Measurements from ENCODE around the gene MAP3K13. TPM values are rescaled to one million over a fixed set of nuclear protein-coding genes. Genes with fewer than 3 reads are reported as not detected.
"Not testable (repeated sequence)": the region's sequence is repeated elsewhere in the genome, so short reads cannot be mapped to it uniquely, and the experiment has no call there.

The MAP3K13 gene
- total and polyA plus RNA-seq, 9 donors = 14.5 to 40.5 (median 28.0) TPM

- Histone ChIP-seq H3K4me3 (no peak overlapping the region), H3K36me3 (no peaks in the 10 kb centered on the region), H3K9me3 (no peaks in the 10 kb centered on the region), H3K27ac (no peak overlapping the region), H3K27me3 (no peaks in the 10 kb centered on the region), H3K4me1 (ENCODE audit: insufficient read depth) (no peaks in the 10 kb centered on the region)
- TF ChIP-seq POLR2A (IDR thresholded peaks at IDR 0.05) = no peak
- TF ChIP-seq, protein P1, sequence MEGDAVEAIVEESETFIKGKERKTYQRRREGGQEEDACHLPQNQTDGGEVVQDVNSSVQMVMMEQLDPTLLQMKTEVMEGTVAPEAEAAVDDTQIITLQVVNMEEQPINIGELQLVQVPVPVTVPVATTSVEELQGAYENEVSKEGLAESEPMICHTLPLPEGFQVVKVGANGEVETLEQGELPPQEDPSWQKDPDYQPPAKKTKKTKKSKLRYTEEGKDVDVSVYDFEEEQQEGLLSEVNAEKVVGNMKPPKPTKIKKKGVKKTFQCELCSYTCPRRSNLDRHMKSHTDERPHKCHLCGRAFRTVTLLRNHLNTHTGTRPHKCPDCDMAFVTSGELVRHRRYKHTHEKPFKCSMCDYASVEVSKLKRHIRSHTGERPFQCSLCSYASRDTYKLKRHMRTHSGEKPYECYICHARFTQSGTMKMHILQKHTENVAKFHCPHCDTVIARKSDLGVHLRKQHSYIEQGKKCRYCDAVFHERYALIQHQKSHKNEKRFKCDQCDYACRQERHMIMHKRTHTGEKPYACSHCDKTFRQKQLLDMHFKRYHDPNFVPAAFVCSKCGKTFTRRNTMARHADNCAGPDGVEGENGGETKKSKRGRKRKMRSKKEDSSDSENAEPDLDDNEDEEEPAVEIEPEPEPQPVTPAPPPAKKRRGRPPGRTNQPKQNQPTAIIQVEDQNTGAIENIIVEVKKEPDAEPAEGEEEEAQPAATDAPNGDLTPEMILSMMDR (IDR thresholded peaks at IDR 0.05) = no peak
- TF ChIP-seq EP300 (IDR thresholded peaks at IDR 0.05) = no peak
- DNase-seq = no peak
- WGBS, 3 donors = 92 to 100% (median 100%) methylated on average over 1 of the region's 1 CpG
- intact Hi-C loops (cut with DNase I) = no loop called here
These were observed 3.1 kb downstream of the MAP3K13 start for GRCh38 chr3:185366074-185366335.

DNA sequence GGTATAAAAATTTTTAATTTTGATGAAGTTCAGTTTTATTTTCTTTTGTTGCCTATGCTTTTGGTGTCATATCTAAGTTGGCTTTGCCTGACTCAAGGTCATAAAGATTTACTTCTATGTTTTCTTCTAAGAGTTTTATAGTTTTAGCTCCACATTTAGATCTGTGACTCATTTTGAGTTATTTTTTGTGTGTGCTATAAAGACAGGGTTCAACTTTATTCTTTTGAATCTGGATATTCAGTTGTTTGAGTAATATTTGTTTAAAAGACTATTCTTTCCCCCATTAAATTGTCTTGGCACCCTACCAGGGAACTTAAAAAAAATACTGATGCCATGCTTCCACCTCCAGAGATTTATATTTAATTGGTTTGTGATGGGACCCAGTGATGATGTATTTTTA, 4.0 kb downstream of the MAP3K13 start:
- Histone ChIP-seq H3K9me3 (no peaks in the 10 kb centered on the region), H3K27ac (no peak overlapping the region), H3K36me3 (no peaks in the 10 kb centered on the region), H3K27me3 (no peaks in the 10 kb centered on the region), H3K4me1 (ENCODE audit: insufficient read depth) (no peaks in the 10 kb centered on the region), H3K4me3 (no peak overlapping the region)
- intact Hi-C loops (cut with DNase I) = no loop called here
- no peak for DNase-seq
- TF ChIP-seq, protein P1 (IDR thresholded peaks at IDR 0.05) = no peak
- TF ChIP-seq POLR2A (IDR thresholded peaks at IDR 0.05) (no peak), EP300 (IDR thresholded peaks at IDR 0.05) (no peak)

- H3K4me1 ChIP-seq (ENCODE audit: insufficient read depth); H3K4me3 ChIP-seq; H3K9me3 ChIP-seq; H3K36me3 ChIP-seq; H3K27ac ChIP-seq; H3K27me3 ChIP-seq; DNase-seq; intact Hi-C loops (cut with DNase I): not testable (repeated sequence)
- WGBS, 3 donors = 80 to 98% (median 91%) methylated on average over 6 of the region's 6 CpGs
These were observed 7.4 kb downstream of the MAP3K13 start for GRCh38 chr3:185370349-185370748.

GRCh38 chr3:185371306-185372074, 8.6 kb downstream of the MAP3K13 start:
- no peaks in the 10 kb centered on the region for H3K36me3 ChIP-seq
- H3K27me3 ChIP-seq = no peaks in the 10 kb centered on the region
- WGBS, 3 donors = 39 to 67% (median 62%) methylated on average over 2 of the region's 2 CpGs
- no peak overlapping the region for H3K4me3 ChIP-seq
- no peak overlapping the region for H3K27ac ChIP-seq
- DNase-seq = no peak
- no peaks in the 10 kb centered on the region for H3K4me1 ChIP-seq (ENCODE audit: insufficient read depth)
- intact Hi-C loops (cut with DNase I) = no loop called here
- no peaks in the 10 kb centered on the region for H3K9me3 ChIP-seq
- TF ChIP-seq EP300 (IDR thresholded peaks at IDR 0.05) = no peak
- TF ChIP-seq POLR2A (IDR thresholded peaks at IDR 0.05) = no peak
- TF ChIP-seq, protein P1 (IDR thresholded peaks at IDR 0.05) = no peak

DNA sequence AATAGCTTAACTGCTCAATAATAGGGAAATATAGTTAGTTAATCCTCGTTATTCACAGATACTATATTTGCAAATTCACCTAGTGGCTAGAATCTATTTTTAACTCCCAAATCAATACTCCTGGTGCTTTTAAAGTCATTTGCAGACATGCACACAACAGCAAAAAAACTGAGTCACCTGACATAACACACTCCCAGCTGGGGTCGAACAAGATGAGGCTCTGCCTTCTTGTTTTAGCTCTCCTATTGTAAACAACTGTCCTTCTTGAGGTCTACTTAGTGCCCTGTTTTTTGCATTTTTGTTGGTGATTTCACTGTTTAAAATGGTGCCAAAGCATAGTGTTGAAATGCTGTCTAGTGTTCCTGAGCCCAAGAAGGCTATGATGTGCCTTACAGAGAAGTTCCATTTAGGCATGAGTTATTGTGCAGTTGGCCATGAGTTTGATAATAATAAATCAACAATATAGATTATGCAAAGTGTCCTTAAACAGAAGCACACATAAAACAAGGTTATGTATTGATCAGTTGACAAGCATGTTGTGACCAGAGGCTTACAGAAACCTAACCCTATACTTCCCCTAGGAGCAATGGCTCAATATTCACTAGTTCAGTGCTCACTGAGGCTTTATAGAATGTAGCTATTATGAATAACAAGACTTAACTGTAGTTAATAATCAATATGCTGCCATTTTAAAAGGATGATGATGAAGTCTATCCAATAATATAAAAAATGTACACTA, 18.6 kb downstream of the MAP3K13 start:
- H3K4me3 ChIP-seq = no peak overlapping the region
- intact Hi-C loops (cut with DNase I) = no loop called here
- DNase-seq = no peak
- no peaks in the 10 kb centered on the region for H3K36me3 ChIP-seq
- TF ChIP-seq, protein P1 (IDR thresholded peaks at IDR 0.05) = no peak
- TF ChIP-seq EP300 (IDR thresholded peaks at IDR 0.05) (no peak), POLR2A (IDR thresholded peaks at IDR 0.05) (no peak)
- no peak overlapping the region for H3K27ac ChIP-seq
- H3K4me1 ChIP-seq (ENCODE audit: insufficient read depth) = no peaks in the 10 kb centered on the region
- H3K27me3 ChIP-seq = no peaks in the 10 kb centered on the region
- H3K9me3 ChIP-seq = no peaks in the 10 kb centered on the region
- 37 to 52% (median 48%) methylated on average over 2 of the region's 2 CpGs for WGBS, 3 donors

Measured in ovary (tissue), 9 donors.